SH-SY5Y (cell line): ENCODE measurements around the gene POLA1.

Experiments used
- GATA2 ChIP-seq: IDR thresholded peaks from 2 replicates; pipeline ENCODE4 v1.6.1; 2011; ENCODE audit warnings: mild to moderate bottlenecking, low read depth, low read length
- GATA3 ChIP-seq: IDR thresholded peaks from 2 replicates; pipeline ENCODE4 v1.6.1; 2011; ENCODE audit warnings: low read depth, mild to moderate bottlenecking, low read length, moderate library complexity

- TF ChIP-seq GATA3 (no peak), GATA2 (no peak)
Measured at GRCh38 chrX:24902806-24903205, 209.1 kb downstream of the POLA1 start.
